ENCODE data around the gene TMEM132C. TPM values are rescaled to one million over a fixed set of nuclear protein-coding genes. Genes with fewer than 3 reads are reported as not detected.
"Not testable (repeated sequence)": the region's sequence is repeated elsewhere in the genome, so short reads cannot be mapped to it uniquely, and the experiment has no call there.

The TMEM132C gene
- polyA plus RNA-seq (2013, experiment 1 of 2; ENCODE audit: insufficient read length), result not detected
- polyA plus RNA-seq (2013, experiment 2 of 2; ENCODE audit: insufficient read length), result 0.02 TPM

DNA sequence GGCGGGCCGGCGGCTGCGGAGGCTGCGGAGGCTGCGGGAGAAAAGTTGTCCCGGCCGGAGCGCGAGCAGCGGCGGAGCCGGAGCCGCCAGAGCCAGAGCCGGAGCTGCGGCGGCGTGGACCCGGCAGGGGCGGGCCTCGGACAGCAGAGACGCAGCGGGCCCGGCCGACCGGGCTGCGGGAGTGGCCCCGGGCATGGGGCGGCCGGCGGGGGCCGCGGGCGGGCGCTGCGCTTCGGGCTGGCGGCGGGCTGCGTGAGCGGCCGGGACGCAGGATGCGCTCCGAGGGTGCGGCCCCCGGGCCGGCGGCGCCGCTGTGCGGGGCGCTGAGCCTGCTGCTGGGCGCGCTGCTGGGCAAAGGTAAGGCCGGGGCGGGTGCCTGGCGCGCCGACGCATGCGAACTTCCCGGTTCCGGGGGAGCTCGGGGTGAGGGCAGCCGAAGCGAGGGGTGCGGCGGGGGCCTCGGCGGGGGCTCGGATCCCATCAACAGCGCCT is at the start of gene TMEM132C:
TSS of gene TMEM132C (plus strand) at position 40 of the 492 bp plus-strand sequence. CDS start at position 273, 233 bp downstream.
- DNase-seq, result no peak

- no peak for DNase-seq
These were observed 42.7 kb upstream of the TMEM132C start for GRCh38 chr12:128224226-128224625.

DNA sequence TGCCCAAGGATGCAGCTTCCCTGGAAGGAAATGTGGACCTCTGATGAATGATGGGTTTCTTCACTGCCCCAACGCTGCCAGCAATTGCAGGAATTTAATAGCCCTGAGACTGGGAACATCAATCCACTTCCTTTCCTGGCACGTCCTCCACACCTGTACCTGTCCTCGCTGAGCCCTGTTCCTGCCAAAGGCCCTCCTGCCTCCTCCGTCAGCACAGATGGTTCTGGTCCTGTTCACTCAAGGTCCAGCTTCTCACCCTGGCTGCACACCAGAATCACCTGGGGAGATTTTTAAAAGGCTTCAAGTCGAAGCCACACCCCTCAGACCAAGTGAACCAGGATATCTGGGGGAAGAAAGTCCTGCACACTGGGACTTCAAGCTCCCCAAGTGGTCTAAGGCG is 38.4 kb upstream of the TMEM132C start:
- DNase-seq, result no peak

DNA sequence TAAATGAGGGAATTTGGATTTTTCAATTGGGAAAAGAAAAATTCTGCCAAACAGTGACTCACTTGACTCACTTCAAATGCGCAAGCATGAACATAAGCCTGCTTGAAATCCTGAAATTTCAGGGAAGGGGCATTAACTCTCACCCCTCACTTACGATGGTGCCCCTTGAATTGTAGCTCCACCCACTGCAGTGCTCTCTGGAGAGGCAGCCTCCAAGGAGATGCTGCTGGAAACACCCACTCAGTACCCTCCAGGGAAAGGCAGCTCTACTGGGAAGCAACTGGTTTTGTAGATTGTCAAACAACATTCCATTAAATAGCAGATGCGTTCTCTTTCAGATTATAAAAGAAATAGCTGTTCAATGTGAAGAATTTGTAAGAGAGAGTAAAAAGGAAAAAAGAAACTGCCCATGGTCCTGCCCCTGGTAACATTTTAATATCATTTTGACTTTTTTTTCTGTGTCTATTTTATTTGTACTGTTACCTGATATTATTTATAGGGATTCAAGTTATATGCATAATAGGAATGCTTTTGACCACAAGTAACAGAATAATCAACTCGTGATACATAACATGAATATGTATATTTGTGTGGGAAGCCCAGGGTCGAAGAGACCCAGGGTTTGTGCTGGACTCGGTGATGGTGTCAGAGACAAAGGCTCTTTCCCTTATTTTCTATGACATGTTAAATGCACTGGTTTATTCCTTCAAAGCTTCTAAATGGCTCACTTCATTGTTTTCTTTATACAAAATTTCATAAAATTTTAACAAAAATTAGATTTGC is 31.1 kb upstream of the TMEM132C start:
- DNase-seq, result no peak

DNA sequence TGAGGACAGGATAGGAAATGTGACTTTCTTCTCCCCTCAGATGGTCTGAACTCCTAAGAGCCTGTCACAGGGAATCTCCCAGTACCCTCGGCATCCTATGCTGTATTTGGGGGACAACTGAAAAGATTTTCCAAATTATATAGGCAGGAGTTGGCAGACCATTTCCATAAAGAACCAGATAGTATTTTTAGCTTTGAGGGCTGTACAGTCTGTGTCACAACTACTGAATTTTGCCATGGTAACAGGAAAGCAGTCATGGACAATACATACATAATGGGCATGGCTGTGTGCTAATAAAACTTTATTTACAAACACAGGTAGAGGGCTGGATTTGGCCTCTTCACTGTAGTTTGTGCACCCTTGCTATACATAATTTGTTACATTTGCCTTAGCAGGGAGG is 30.4 kb upstream of the TMEM132C start:
- DNase-seq, result no peak

DNA sequence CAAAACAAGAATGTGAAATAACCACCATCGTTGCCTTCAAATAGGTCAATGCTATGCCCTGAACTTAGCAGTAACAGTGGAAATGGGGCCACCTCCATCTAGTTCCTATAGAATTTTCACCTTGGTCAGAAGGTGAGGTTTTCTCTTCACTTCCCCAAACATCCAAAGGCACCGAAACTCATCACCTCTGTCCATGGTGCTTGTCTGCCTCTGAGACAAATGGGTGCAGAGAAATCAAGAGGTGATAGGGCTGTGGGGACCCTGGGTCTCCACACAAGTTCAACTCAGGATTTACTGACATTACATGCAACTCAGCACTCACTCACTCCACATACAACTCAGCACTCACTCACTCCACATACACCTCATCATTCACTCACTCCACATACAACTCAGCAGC is 26.2 kb upstream of the TMEM132C start:
- no peak for DNase-seq

DNA sequence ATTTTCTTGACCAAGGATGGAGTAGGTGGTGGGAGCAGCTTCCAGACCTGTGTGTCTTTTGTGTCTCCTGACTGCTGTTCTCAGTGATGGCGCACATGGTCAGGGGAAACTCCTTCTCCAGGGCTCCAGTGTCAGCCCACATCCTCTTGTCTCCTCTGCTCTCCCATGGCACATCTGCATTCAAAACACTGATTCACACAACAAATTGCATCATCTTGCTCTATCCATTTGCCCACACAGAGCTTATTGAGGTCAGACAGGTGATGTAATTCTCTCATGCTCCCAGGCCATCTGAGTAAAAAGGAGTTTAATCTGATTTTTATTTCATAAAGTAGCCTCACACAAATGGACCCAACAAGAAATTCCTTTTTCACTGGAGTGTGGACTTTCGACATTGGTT is 21.8 kb upstream of the TMEM132C start:
- DNase-seq, result no peak

- DNase-seq, result no peak
These were observed 21.1 kb upstream of the TMEM132C start for GRCh38 chr12:128245905-128246304.

GRCh38 chr12:128250096-128250495 is 16.9 kb upstream of the TMEM132C start:
- no peak for DNase-seq

GRCh38 chr12:128253829-128254228 is 13.1 kb upstream of the TMEM132C start:
- not testable (repeated sequence) for DNase-seq

DNA sequence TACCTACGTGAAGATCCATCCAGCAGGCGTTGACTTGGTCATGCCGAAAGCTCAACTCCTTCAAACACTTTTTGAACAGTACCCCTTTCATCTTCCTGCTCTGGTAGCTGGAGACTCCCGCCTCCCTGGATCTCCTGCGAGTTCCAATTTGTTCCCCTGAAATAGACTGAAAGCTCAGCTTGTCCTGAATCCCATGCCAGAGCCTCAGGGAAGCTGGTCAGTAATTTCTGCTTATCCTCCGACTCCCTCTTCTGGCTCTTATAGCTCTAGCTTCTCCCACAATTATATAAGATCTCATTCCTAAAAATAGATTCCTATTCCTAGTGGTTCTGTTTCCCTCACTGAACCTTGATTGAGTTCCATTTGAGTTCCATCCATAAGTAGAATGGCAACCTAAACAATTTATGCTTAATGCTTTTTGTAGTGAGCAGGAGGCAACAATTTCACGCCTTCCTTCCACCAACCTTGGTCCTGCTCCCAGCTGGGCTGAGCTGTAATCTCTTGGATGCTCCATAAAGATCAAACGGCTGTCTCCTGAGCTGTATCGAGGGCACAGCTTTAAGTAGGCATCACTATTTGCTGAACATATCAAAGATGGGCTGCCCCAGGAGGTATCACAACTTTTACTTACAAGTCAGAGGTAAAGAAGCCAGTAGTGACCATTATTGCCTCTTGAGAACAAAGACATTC is 8.0 kb upstream of the TMEM132C start:
- peak; percentile 3 for DNase-seq

DNA sequence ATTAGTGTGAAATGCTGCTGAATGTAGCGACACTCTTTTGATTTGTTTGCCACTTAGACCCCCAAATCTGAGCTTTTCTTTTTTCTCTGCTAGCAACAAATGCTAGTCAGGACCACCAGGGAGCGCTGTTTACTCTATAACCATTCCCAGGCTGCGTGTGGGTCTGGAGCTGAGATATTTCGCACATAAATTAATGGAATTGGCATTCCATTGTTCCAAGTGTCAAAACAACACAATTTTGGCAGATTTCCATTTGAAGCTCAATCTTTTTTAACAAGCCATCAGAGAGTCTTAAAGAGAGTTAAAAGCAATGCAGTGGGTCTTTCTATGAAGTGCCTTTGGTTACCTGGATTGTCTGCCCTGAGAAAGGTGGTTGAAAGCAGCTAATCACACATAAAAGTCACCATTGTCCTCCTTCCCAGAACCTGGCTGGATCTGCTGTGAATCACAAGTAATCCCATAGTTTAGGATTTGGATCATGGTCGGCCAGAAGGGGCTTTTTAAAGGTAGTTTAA is 7.4 kb upstream of the TMEM132C start:
- DNase-seq, result peak; percentile 38

- DNase-seq, result no peak
These were observed 5.2 kb upstream of the TMEM132C start for GRCh38 chr12:128261757-128262156.

- DNase-seq, result no peak
These were observed 1.4 kb upstream of the TMEM132C start for GRCh38 chr12:128265566-128265965.

DNA sequence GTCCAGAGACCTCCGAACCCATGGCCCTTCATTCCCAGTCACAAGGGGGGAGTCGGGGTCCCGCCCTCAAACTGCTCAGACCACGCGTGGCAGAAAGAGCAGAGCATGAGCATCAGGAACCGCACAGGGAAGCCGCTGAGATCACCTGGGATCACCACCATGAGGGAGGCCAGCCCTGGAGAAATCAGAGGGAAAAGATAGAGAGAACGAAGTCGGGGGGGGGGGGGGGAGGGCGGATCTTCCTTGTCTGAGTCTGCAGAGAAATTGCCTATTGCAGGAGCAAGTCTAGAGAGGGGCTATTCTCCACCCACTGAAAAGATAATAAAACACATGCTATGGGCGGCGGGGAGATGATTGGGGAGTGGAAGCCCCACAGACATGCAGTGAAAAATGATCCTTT is 884 bp upstream of the TMEM132C start:
- DNase-seq, result no peak

DNA sequence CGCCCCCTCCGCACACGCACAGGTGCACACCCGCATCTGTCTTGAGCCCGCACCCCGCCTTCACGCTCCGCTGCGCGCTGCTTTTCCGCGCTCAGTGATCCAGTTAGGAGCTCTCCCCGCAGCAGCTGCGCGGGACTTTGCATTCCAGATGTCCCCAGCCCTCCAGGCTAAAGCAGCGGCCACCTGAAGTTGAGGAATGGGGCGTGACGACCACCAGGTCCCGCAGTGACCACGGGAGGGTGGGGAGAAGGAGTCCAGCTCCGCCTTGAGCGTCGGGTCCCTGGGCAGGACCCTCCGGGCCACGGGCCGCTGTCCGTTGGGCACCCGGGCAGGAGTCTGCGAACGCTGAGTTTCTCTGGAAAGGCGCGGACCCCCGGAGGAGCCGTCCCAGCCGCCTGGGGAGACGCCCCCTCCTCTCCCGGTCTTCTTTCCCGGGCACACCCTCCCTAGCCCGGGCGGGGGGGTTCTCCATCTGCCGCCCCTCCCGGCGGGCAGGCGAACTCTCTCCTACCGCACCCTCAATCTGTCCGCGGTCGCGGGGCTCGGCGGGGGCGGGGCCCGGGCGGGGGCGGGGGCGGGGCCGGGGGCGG is 334 bp upstream of the TMEM132C start:
- DNase-seq, result no peak

GRCh38 chr12:128267651-128268378 is 845 bp downstream of the TMEM132C start:
- DNase-seq, result no peak

GRCh38 chr12:128268379-128268995 is 1.5 kb downstream of the TMEM132C start:
- no peak for DNase-seq

DNA sequence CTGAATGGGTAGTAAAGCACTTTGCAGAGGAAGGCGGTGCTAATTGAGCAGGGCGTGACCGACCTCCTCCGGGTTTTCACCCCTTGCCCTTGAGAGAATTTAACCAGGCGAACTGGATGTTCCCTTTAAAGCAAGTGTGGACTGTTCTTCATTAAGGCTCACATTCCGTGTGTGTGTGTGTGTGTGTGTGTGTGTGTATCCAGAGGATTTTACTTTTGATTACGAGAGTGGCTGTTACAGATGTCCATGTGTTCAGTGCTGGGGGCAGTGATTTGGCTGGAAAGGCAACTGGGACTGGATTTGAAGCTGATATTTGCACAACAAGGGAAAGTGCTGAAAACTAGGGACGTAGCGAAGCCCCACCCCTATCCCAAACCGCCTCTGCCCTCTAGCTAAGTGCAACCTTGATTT is 2.2 kb downstream of the TMEM132C start:
- no peak for DNase-seq

- no peak for DNase-seq
These were observed 9.5 kb downstream of the TMEM132C start for GRCh38 chr12:128276471-128276870.

DNA sequence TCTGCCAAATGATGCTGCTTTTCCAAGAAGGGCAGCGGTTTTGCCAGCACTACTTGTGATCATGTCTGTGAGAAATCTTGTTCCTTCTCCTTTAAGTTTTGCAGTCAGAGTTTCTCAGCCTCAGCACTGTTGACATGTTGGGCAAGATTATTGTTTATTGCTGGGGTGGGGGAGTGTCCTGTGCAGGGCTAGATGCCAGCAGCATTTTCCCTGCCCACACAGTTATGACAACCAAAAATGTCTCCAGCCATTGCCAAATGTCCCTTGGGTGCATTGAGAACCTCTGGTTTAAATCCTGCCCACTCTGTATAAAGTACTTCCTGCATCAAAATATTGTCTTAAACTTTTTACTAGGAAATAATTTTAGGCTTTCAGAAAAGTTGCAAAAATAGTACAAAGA is 20.0 kb downstream of the TMEM132C start:
- no peak for DNase-seq

GRCh38 chr12:128288357-128288756 is 21.4 kb downstream of the TMEM132C start:
- no peak for DNase-seq
